Measurements from ENCODE around the gene MECP2.

- TF ChIP-seq CTCF (IDR thresholded peaks at IDR 0.05) (no peak), POLR2AphosphoS5 (IDR thresholded peaks at IDR 0.05) (no peak), POLR2A (IDR thresholded peaks at IDR 0.05) (no peak), EP300 (IDR thresholded peaks at IDR 0.05) (no peak)
These were observed 50.4 kb downstream of the MECP2 start for GRCh38 chrX:154046940-154047610.
